Measurements from ENCODE around the gene PCA3.
"Not testable (repeated sequence)": the region's sequence is repeated elsewhere in the genome, so short reads cannot be mapped to it uniquely, and the experiment has no call there.

The PCA3 gene

DNA sequence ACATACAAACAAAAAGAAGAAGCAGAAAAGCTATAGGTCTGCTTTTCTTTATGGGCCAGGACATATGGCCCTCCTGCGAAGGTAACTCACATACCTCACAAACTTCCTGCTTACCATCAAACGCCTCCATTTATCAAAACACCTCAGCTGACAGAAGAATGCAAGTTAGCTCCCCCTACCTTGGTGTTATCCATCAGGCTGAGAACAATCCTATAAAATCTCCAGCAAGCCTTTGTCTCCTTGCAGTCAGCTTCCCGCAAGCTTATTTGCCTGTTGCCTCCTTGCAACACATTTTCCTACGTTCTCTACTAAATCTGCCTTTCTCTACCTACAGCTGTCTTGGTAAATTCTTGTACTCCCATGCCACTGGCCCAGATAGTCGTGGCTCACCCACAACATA, 22.7 kb upstream of the PCA3 start:
- H3K4me1 ChIP-seq (ENCODE audit: control insufficient read depth, insufficient read depth, low read depth, low read length): no peaks in the 10 kb centered on the region
- H3K14ac ChIP-seq (ENCODE audit: low read length in 2 of 2): no peak overlapping the region
- H4K8ac ChIP-seq (ENCODE audit: low read length): no peak overlapping the region
- H3K4ac ChIP-seq (ENCODE audit: low read depth in 1 of 2, low read length in 2 of 2): no peak overlapping the region
- H3K9me3 ChIP-seq (ENCODE audit: control insufficient read depth, low read length): peaks cover 4% of the 10 kb centered on the region
- no peak overlapping the region for H3K4me2 ChIP-seq (ENCODE audit: low read length, poor library complexity, severe bottlenecking)
- H2AK5ac ChIP-seq (ENCODE audit: low read length, severe bottlenecking): no peak overlapping the region
- DNase-seq: no peak
- H3K79me1 ChIP-seq (replicated peaks; ENCODE audit: low read length, poor library complexity, severe bottlenecking): no peaks in the 10 kb centered on the region
- H3K9ac ChIP-seq (ENCODE audit: low read length): no peak overlapping the region
- no peak overlapping the region for H2BK120ac ChIP-seq (ENCODE audit: low read depth, low read length)
- no peak overlapping the region for H3K23ac ChIP-seq (ENCODE audit: low read length in 2 of 2)
- no peak overlapping the region for H3K18ac ChIP-seq (ENCODE audit: low read depth in 1 of 2, low read length in 2 of 2)
- no peak overlapping the region for H2BK12ac ChIP-seq (ENCODE audit: low read length in 2 of 2)
- H3K4me3 ChIP-seq (ENCODE audit: insufficient read depth in 1 of 2, low read depth in 1 of 2, low read length in 2 of 2): no peak overlapping the region
- no peak overlapping the region for H3K27ac ChIP-seq (ENCODE audit: low read length, poor library complexity, severe bottlenecking)
- H2BK15ac ChIP-seq (ENCODE audit: low read depth, poor library complexity, severe bottlenecking): no peak overlapping the region
- 63% methylated on average over 5 of the region's 5 CpGs for WGBS
- no peak overlapping the region for H2AFZ ChIP-seq (ENCODE audit: low read depth, low read length)
- peaks cover 0 to 4% of the 10 kb centered on the region in 2 experiments for H3K36me3 ChIP-seq (ENCODE audit: control insufficient read depth in 1 of 2, insufficient read depth in 2 of 2, low read depth in 1 of 2, low read length in 2 of 2)
- H4K91ac ChIP-seq (ENCODE audit: low read length): no peak overlapping the region
- H2BK5ac ChIP-seq (ENCODE audit: low read depth, low read length, poor library complexity, severe bottlenecking): no peak overlapping the region
- no peaks in the 10 kb centered on the region for H3K27me3 ChIP-seq (ENCODE audit: control insufficient read depth in 1 of 2, insufficient read depth in 1 of 2, low read length in 2 of 2)

DNA sequence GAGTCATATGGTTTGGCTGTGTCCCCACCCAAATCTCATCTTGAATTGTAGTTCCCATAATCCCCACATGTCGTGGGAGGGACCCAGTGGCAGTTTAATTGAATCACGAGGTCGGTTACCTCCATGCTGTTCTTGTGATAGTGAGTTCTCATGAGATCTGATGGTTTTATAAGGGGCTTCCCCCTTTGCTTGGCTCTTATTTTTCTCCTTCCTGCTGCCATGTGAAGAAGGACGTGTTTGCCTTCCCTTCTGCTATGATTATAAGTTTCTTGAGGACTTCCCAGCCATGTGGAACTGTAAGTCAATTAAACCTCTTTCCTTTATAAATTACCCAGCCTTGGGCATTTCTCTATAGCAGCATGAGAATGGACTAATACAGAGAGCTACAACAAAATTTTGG, 21.3 kb upstream of the PCA3 start:
- H2BK120ac ChIP-seq (ENCODE audit: low read depth, low read length); H3K4me3 ChIP-seq (ENCODE audit: insufficient read depth in 1 of 2, low read depth in 1 of 2, low read length in 2 of 2); H3K79me1 ChIP-seq (replicated peaks; ENCODE audit: low read length, poor library complexity, severe bottlenecking); H3K18ac ChIP-seq (ENCODE audit: low read depth in 1 of 2, low read length in 2 of 2); H4K91ac ChIP-seq (ENCODE audit: low read length); H4K8ac ChIP-seq (ENCODE audit: low read length); H2BK5ac ChIP-seq (ENCODE audit: low read depth, low read length, poor library complexity, severe bottlenecking); H3K9ac ChIP-seq (ENCODE audit: low read length); H3K36me3 ChIP-seq (ENCODE audit: control insufficient read depth in 1 of 2, insufficient read depth in 2 of 2, low read depth in 1 of 2, low read length in 2 of 2); H3K23ac ChIP-seq (ENCODE audit: low read length in 2 of 2); H2BK12ac ChIP-seq (ENCODE audit: low read length in 2 of 2); H2AK5ac ChIP-seq (ENCODE audit: low read length, severe bottlenecking); H3K4me2 ChIP-seq (ENCODE audit: low read length, poor library complexity, severe bottlenecking); H3K27me3 ChIP-seq (ENCODE audit: control insufficient read depth in 1 of 2, insufficient read depth in 1 of 2, low read length in 2 of 2); H2BK15ac ChIP-seq (ENCODE audit: low read depth, poor library complexity, severe bottlenecking); H3K14ac ChIP-seq (ENCODE audit: low read length in 2 of 2); H3K4ac ChIP-seq (ENCODE audit: low read depth in 1 of 2, low read length in 2 of 2); DNase-seq; H2AFZ ChIP-seq (ENCODE audit: low read depth, low read length); H3K9me3 ChIP-seq (ENCODE audit: control insufficient read depth, low read length); H3K4me1 ChIP-seq (ENCODE audit: control insufficient read depth, insufficient read depth, low read depth, low read length); H3K27ac ChIP-seq (ENCODE audit: low read length, poor library complexity, severe bottlenecking): not testable (repeated sequence)
- WGBS: 58% methylated on average over 3 of the region's 4 CpGs

DNA sequence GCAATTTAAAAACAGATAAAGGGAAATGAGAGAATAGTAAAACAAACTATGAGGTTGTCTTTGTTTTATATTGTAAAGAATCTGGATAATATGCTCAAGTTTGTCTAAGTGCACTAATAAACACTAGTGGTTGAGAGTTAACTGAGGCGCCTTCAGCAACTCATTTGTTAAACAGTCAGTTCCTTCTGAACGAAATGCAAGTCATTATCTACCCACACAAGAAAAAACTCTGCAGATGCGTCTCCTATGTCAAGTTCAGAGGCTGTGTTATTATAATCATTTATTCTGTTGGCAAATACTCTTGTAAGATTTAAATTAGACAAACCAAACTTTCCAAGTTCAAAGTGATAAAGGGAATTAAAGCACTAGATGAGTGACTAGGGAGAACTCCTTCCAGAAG, 20.3 kb upstream of the PCA3 start:
- Histone ChIP-seq H3K18ac (ENCODE audit: low read depth in 1 of 2, low read length in 2 of 2) (no peak overlapping the region), H3K27ac (ENCODE audit: low read length, poor library complexity, severe bottlenecking) (no peak overlapping the region), H3K36me3 (ENCODE audit: control insufficient read depth in 1 of 2, insufficient read depth in 2 of 2, low read depth in 1 of 2, low read length in 2 of 2) (peaks cover 0 to 3% of the 10 kb centered on the region in 2 experiments), H3K9me3 (ENCODE audit: control insufficient read depth, low read length) (peaks cover 4% of the 10 kb centered on the region), H3K4me3 (ENCODE audit: insufficient read depth in 1 of 2, low read depth in 1 of 2, low read length in 2 of 2) (no peak overlapping the region), H3K4me2 (ENCODE audit: low read length, poor library complexity, severe bottlenecking) (no peak overlapping the region), H3K9ac (ENCODE audit: low read length) (no peak overlapping the region), H3K14ac (ENCODE audit: low read length in 2 of 2) (no peak overlapping the region), H2AFZ (ENCODE audit: low read depth, low read length) (no peak overlapping the region), H4K8ac (ENCODE audit: low read length) (no peak overlapping the region), H2BK120ac (ENCODE audit: low read depth, low read length) (no peak overlapping the region), H3K4ac (ENCODE audit: low read depth in 1 of 2, low read length in 2 of 2) (no peak overlapping the region), H3K4me1 (ENCODE audit: control insufficient read depth, insufficient read depth, low read depth, low read length) (no peaks in the 10 kb centered on the region), H2AK5ac (ENCODE audit: low read length, severe bottlenecking) (no peak overlapping the region), H2BK12ac (ENCODE audit: low read length in 2 of 2) (no peak overlapping the region), H3K23ac (ENCODE audit: low read length in 2 of 2) (no peak overlapping the region), H3K79me1 (replicated peaks; ENCODE audit: low read length, poor library complexity, severe bottlenecking) (no peaks in the 10 kb centered on the region), H4K91ac (ENCODE audit: low read length) (no peak overlapping the region), H3K27me3 (ENCODE audit: control insufficient read depth in 1 of 2, insufficient read depth in 1 of 2, low read length in 2 of 2) (no peaks in the 10 kb centered on the region), H2BK5ac (ENCODE audit: low read depth, low read length, poor library complexity, severe bottlenecking) (no peak overlapping the region), H2BK15ac (ENCODE audit: low read depth, poor library complexity, severe bottlenecking) (no peak overlapping the region)
- no CpG with 5 or more reads among the region's 3 CpGs for WGBS
- DNase-seq: no peak

DNA sequence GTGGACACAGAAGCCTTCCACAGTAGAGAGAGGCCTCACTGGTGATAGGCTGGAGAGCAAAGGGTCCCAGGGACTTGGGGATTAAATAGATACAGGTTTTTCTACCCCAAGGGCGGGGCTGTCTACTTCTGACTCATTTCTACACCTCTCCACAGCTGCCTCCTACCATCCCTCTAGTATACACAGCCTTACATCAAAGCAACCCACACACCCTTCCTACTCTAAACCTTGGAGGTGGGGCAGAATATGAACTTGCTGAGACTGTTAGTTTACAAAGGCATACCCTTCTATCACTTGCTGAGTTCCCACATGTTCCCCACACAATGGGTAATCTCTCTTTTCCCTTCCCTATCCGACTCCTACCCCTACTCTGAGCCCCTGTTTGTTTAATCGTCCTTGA, 19.9 kb upstream of the PCA3 start:
- no peak overlapping the region for H3K4me2 ChIP-seq (ENCODE audit: low read length, poor library complexity, severe bottlenecking)
- no peak overlapping the region for H3K27ac ChIP-seq (ENCODE audit: low read length, poor library complexity, severe bottlenecking)
- H2AK5ac ChIP-seq (ENCODE audit: low read length, severe bottlenecking): no peak overlapping the region
- no peaks in the 10 kb centered on the region for H3K4me1 ChIP-seq (ENCODE audit: control insufficient read depth, insufficient read depth, low read depth, low read length)
- H3K36me3 ChIP-seq (ENCODE audit: control insufficient read depth in 1 of 2, insufficient read depth in 2 of 2, low read depth in 1 of 2, low read length in 2 of 2): peaks cover 0 to 3% of the 10 kb centered on the region in 2 experiments
- H4K8ac ChIP-seq (ENCODE audit: low read length): no peak overlapping the region
- no peak for DNase-seq
- no peak overlapping the region for H2BK15ac ChIP-seq (ENCODE audit: low read depth, poor library complexity, severe bottlenecking)
- no peaks in the 10 kb centered on the region for H3K79me1 ChIP-seq (replicated peaks; ENCODE audit: low read length, poor library complexity, severe bottlenecking)
- H4K91ac ChIP-seq (ENCODE audit: low read length): no peak overlapping the region
- H3K18ac ChIP-seq (ENCODE audit: low read depth in 1 of 2, low read length in 2 of 2): no peak overlapping the region
- no peak overlapping the region for H2BK12ac ChIP-seq (ENCODE audit: low read length in 2 of 2)
- H3K23ac ChIP-seq (ENCODE audit: low read length in 2 of 2): no peak overlapping the region
- H3K4me3 ChIP-seq (ENCODE audit: insufficient read depth in 1 of 2, low read depth in 1 of 2, low read length in 2 of 2): no peak overlapping the region
- no peak overlapping the region for H2BK120ac ChIP-seq (ENCODE audit: low read depth, low read length)
- H3K9ac ChIP-seq (ENCODE audit: low read length): no peak overlapping the region
- no peak overlapping the region for H3K4ac ChIP-seq (ENCODE audit: low read depth in 1 of 2, low read length in 2 of 2)
- H3K27me3 ChIP-seq (ENCODE audit: control insufficient read depth in 1 of 2, insufficient read depth in 1 of 2, low read length in 2 of 2): no peaks in the 10 kb centered on the region
- no peak overlapping the region for H2BK5ac ChIP-seq (ENCODE audit: low read depth, low read length, poor library complexity, severe bottlenecking)
- H3K14ac ChIP-seq (ENCODE audit: low read length in 2 of 2): no peak overlapping the region
- WGBS: 62% methylated on average over 2 of the region's 3 CpGs
- peaks cover 4% of the 10 kb centered on the region for H3K9me3 ChIP-seq (ENCODE audit: control insufficient read depth, low read length)
- H2AFZ ChIP-seq (ENCODE audit: low read depth, low read length): no peak overlapping the region
